H9 (cell line): Measurements from ENCODE around the gene SRGAP3. TPM values are rescaled to one million over a fixed set of nuclear protein-coding genes. Genes with fewer than 3 reads are reported as not detected.

Source experiments
- DNase-seq: peaks from one replicate; pipeline ENCODE4 v3.0.0-alpha.2; 2017
- H2AFZ ChIP-seq: one replicate; pipeline ENCODE4 v1.6.1; 2013; ENCODE audit warnings: mild to moderate bottlenecking, low read length, control low read depth, moderate library complexity
- H2AK5ac ChIP-seq: 2 replicates; pipeline ENCODE4 v1.6.1; 2013; ENCODE audit warnings: low read length, control low read depth, mixed read lengths; ENCODE audit not compliant: insufficient read length
- H2BK120ac ChIP-seq: one replicate; pipeline ENCODE4 v1.6.1; 2013; ENCODE audit warnings: low read depth, mild to moderate bottlenecking, low read length, control low read depth, inconsistent platforms; ENCODE audit not compliant: poor library complexity, severe bottlenecking
- H2BK12ac ChIP-seq: 2 replicates; pipeline ENCODE4 v1.6.1; 2013; ENCODE audit warnings: low read length, control low read depth, mixed read lengths, low read depth; ENCODE audit not compliant: insufficient read length
- H2BK15ac ChIP-seq: 2 replicates; pipeline ENCODE4 v1.6.1; 2013; ENCODE audit warnings: low read depth, low read length, control low read depth
- H2BK20ac ChIP-seq: one replicate; pipeline ENCODE4 v1.6.1; 2013; ENCODE audit warnings: low read depth, mild to moderate bottlenecking, low read length, control low read depth, inconsistent platforms; ENCODE audit not compliant: poor library complexity, severe bottlenecking
- H2BK5ac ChIP-seq: 2 replicates; pipeline ENCODE4 v1.6.1; 2013; ENCODE audit warnings: low read length, control low read depth, mixed read lengths; ENCODE audit not compliant: insufficient read length
- H3K14ac ChIP-seq: 2 replicates; pipeline ENCODE4 v1.6.1; 2013; ENCODE audit warnings: low read length, control low read depth; ENCODE audit not compliant: insufficient read depth
- H3K18ac ChIP-seq: 2 replicates; pipeline ENCODE4 v1.6.1; 2013; ENCODE audit warnings: low read depth, mild to moderate bottlenecking, mixed read lengths, low read length, control low read depth; ENCODE audit not compliant: insufficient read length
- H3K23ac ChIP-seq: 2 replicates; pipeline ENCODE4 v1.6.1; 2013; ENCODE audit warnings: low read length, control low read depth, mixed read lengths, low read depth; ENCODE audit not compliant: insufficient read length
- H3K23me2 ChIP-seq: 2 replicates; pipeline ENCODE4 v1.6.1; 2013; ENCODE audit warnings: low read depth, mild to moderate bottlenecking, mixed read lengths, low read length, control low read depth; ENCODE audit not compliant: insufficient read length, poor library complexity, severe bottlenecking
- H3K27ac ChIP-seq: 2 replicates; pipeline ENCODE4 v1.5.1; 2013; ENCODE audit warnings: low read length, control low read depth, mixed read lengths, low read depth; ENCODE audit not compliant: insufficient read length
- H3K27me3 ChIP-seq: 2 replicates; pipeline ENCODE4 v1.6.1; 2013; ENCODE audit warnings: low read length, control low read depth, inconsistent platforms; ENCODE audit not compliant: insufficient read depth
- H3K4ac ChIP-seq: 2 replicates; pipeline ENCODE4 v1.6.1; 2013; ENCODE audit warnings: low read depth, mild to moderate bottlenecking, control low read depth, inconsistent platforms, low read length, moderate library complexity
- H3K4me1 ChIP-seq: 2 replicates; pipeline ENCODE4 v1.6.1; 2013; ENCODE audit warnings: low read length, control low read depth, inconsistent platforms; ENCODE audit not compliant: insufficient read depth
- H3K4me2 ChIP-seq: 2 replicates; pipeline ENCODE4 v1.6.1; 2013; ENCODE audit warnings: low read length, control low read depth, mixed read lengths; ENCODE audit not compliant: insufficient read length, insufficient read depth
- H3K56ac ChIP-seq: 2 replicates; pipeline ENCODE4 v1.6.1; 2013; ENCODE audit warnings: low read depth, mild to moderate bottlenecking, mixed read lengths, low read length, control low read depth; ENCODE audit not compliant: insufficient read length
- H3K79me1 ChIP-seq: 2 replicates; pipeline ENCODE4 v1.6.1; 2013; ENCODE audit warnings: low read depth, mild to moderate bottlenecking, moderate library complexity, low read length, control low read depth, inconsistent platforms; ENCODE audit not compliant: insufficient read depth, poor library complexity, severe bottlenecking
- H3K79me2 ChIP-seq: 2 replicates; pipeline ENCODE4 v1.6.1; 2013; ENCODE audit warnings: low read length, control low read depth, inconsistent platforms; ENCODE audit not compliant: insufficient read depth
- H3K9ac ChIP-seq: 2 replicates; pipeline ENCODE4 v1.6.1; 2013; ENCODE audit warnings: low read length, control low read depth, mixed read lengths; ENCODE audit not compliant: insufficient read length; ENCODE audit errors: extremely low read depth
- H3K9me3 ChIP-seq: one replicate; pipeline ENCODE4 v1.6.1; 2013; ENCODE audit warnings: low read depth, low read length, inconsistent platforms; ENCODE audit not compliant: control insufficient read depth
- H3T11ph ChIP-seq: one replicate; pipeline ENCODE4 v1.6.1; 2013; ENCODE audit warnings: mild to moderate bottlenecking, low read length, control low read depth, inconsistent platforms
- H4K20me1 ChIP-seq: one replicate; pipeline ENCODE4 v1.6.1; 2013; ENCODE audit not compliant: control insufficient read depth, insufficient read length, insufficient read depth
- H4K5ac ChIP-seq: 2 replicates; pipeline ENCODE4 v1.6.1; 2013; ENCODE audit warnings: low read depth, mild to moderate bottlenecking, mixed read lengths, low read length, control low read depth; ENCODE audit not compliant: insufficient read length
- H4K8ac ChIP-seq: replicated peaks from 2 replicates; pipeline ENCODE4 v1.6.1; 2013; ENCODE audit warnings: low read length, control low read depth, mixed read lengths, low read depth; ENCODE audit not compliant: insufficient read length
- H4K91ac ChIP-seq: 2 replicates; pipeline ENCODE4 v1.6.1; 2013; ENCODE audit warnings: low read depth, mild to moderate bottlenecking, moderate library complexity, mixed read lengths, low read length, control low read depth; ENCODE audit not compliant: insufficient read length
- H3K27ac Mint-ChIP-seq, 3 experiments: 2 replicates in 2 of 3; 3 replicates in 1 of 3; pipeline ENCODE4 v1.8.0; 2020 to 2021; ENCODE audit warnings: mixed read lengths in 3 of 3, mild to moderate bottlenecking in 1 of 3, moderate library complexity in 1 of 3
- H3K27me3 Mint-ChIP-seq: 2 replicates; pipeline ENCODE4 v1.8.0; 2021; ENCODE audit warnings: low read depth, mild to moderate bottlenecking, moderate library complexity, mixed read lengths
- H3K36me3 Mint-ChIP-seq, 3 experiments: 2 replicates in 2 of 3; 3 replicates in 1 of 3; pipeline ENCODE4 v1.8.0; 2020 to 2021; ENCODE audit warnings: low read depth in 3 of 3, mixed read lengths in 3 of 3; ENCODE audit not compliant: insufficient read depth in 1 of 3
- H3K4me1 Mint-ChIP-seq, 2 experiments: 2 replicates each; pipeline ENCODE4 v1.8.0; 2020; ENCODE audit warnings: mixed read lengths in 2 of 2
- H3K4me3 Mint-ChIP-seq, 2 experiments: 2 replicates in 1 of 2; 3 replicates in 1 of 2; pipeline ENCODE4 v1.8.0; 2020 to 2021; ENCODE audit warnings: mild to moderate bottlenecking in 2 of 2, mixed read lengths in 2 of 2, moderate library complexity in 1 of 2
- H3K9me3 Mint-ChIP-seq, 2 experiments: 2 replicates in 1 of 2; 3 replicates in 1 of 2; pipeline ENCODE4 v1.8.0; 2020; ENCODE audit warnings: mild to moderate bottlenecking in 2 of 2, mixed read lengths in 2 of 2, moderate library complexity in 1 of 2
- CTCF ChIP-seq: fragments of 200-600 bp; sonication (generic); conservative IDR thresholded peaks from 3 replicates; pipeline ENCODE4 v1.8.0; 2021; ENCODE audit warnings: antibody characterized with exemption, mild to moderate bottlenecking
- WGBS: extraction: QIAGEN DNeasy Blood & Tissue Kit; methylation state at CpG from one replicate; pipeline ENCODE4 v1.1.7; 2013; ENCODE audit warnings: missing lambda C conversion rate, low lambda C conversion rate, mixed read lengths; ENCODE audit not compliant: insufficient read length; ENCODE audit errors: extremely low coverage; 5-methylcytosine and 5-hydroxymethylcytosine counted together
- total RNA-seq: library from RNA; stranded (reverse); gene quantifications from 2 replicates; pipeline ENCODE4 v1.2.1, GENCODE V29; 2021

The SRGAP3 gene
- total RNA-seq, 1 experiment from 2014 or later: 3.4 TPM

GRCh38 chr3:8985876-8986275 is 263.6 kb downstream of the SRGAP3 start:
- no peak overlapping the region for H3T11ph ChIP-seq
- no peak overlapping the region for H2BK120ac ChIP-seq
- Mint-ChIP-seq H3K9me3 (no peaks in the 10 kb centered on the region), H3K4me3 (no peak overlapping the region), H3K4me1 (peaks cover 5 to 6% of the 10 kb centered on the region in 2 experiments), H3K36me3 (no peaks in the 10 kb centered on the region), H3K27ac (no peak overlapping the region), H3K27me3 (peaks cover 8% of the 10 kb centered on the region)
- TF ChIP-seq CTCF: no peak
- H3K9me3 ChIP-seq: no peaks in the 10 kb centered on the region
- no peak overlapping the region for H4K91ac ChIP-seq
- no peak overlapping the region for H3K23ac ChIP-seq
- no peaks in the 10 kb centered on the region for H3K4me1 ChIP-seq
- no peak overlapping the region for H4K5ac ChIP-seq
- H4K20me1 ChIP-seq: no peaks in the 10 kb centered on the region
- no peak overlapping the region for H3K4me2 ChIP-seq
- H2AK5ac ChIP-seq: no peak overlapping the region
- no peak overlapping the region for H3K14ac ChIP-seq
- H2AFZ ChIP-seq: no peak overlapping the region
- no peak overlapping the region for H3K9ac ChIP-seq
- no peak overlapping the region for H2BK15ac ChIP-seq
- H3K18ac ChIP-seq: no peak overlapping the region
- no peak for DNase-seq
- H3K79me2 ChIP-seq: no peaks in the 10 kb centered on the region
- no peaks in the 10 kb centered on the region for H3K23me2 ChIP-seq
- H3K79me1 ChIP-seq: no peaks in the 10 kb centered on the region
- no peaks in the 10 kb centered on the region for H3K27me3 ChIP-seq
- no peak overlapping the region for H2BK5ac ChIP-seq
- no peak overlapping the region for H2BK12ac ChIP-seq
- WGBS: no CpG with 5 or more reads among the region's 9 CpGs
- H4K8ac ChIP-seq: no peak overlapping the region
- no peak overlapping the region for H2BK20ac ChIP-seq
- no peak overlapping the region for H3K56ac ChIP-seq
- H3K4ac ChIP-seq: no peak overlapping the region
- no peak overlapping the region for H3K27ac ChIP-seq
